Effector CD4-positive, alpha-beta T cell (primary cell): ENCODE measurements around the gene SLC1A7.

Experiments used
- DNase-seq: peaks from one replicate; pipeline ENCODE4 v3.0.0-alpha.2; 2020

The SLC1A7 gene

DNA sequence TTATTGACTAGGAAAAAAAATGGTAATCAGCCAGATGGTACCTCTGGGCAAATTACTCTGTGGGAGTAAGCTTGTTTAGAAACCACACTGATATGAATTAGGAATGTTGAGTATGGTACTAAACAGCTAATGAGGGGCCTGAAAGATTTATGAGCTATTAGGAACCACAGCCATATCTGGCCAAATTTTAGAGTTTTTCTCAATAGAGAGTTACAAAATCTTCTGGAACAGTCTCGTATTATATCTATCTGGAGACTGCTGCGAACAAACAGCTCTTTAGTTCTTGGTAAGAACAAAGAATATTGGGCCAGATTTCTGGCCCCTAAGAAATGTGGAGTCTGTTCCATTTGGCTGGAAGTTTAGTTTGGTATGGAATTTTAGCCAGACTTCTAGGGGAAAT lies 85.3 kb downstream of the SLC1A7 start:
- no peak for DNase-seq

DNA sequence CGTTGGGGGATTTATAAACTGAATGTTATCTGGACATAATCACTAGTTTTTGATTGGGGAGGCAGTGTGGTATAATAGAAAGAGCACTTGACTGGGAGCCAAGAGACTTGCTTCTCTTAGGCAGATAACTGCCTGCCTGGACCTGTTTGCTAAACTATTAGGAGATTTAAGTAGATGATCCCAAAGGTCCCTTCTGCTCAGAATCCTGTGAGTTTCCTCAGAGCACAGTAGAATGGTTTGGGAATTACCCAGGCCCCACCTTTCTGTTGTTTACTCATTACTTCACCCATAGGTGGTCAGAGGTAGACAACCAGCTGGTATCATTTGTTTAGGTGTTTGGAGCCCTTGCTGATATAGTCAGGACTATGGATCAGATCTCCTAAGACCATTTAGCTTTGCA lies 90.8 kb downstream of the SLC1A7 start:
- no peak for DNase-seq

DNA sequence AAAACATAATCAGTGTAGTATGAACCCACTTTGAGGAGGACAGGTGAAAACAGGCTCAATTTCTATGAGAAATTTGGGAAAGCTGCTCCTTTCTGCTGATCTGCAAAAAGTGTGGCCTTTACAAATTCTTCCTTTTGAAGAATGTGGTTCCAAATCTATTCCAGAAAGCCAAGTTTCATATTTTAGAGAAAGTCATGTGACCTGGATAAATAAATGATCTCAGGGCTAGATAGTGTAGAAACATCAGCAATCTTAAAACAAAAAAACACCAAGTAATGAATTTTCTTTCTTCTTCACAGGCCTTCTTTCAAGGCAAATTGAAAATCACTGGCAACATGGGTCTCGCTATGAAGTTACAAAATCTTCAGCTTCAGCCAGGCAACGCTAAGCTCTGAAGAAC lies 92.1 kb downstream of the SLC1A7 start:
- DNase-seq, result no peak

DNA sequence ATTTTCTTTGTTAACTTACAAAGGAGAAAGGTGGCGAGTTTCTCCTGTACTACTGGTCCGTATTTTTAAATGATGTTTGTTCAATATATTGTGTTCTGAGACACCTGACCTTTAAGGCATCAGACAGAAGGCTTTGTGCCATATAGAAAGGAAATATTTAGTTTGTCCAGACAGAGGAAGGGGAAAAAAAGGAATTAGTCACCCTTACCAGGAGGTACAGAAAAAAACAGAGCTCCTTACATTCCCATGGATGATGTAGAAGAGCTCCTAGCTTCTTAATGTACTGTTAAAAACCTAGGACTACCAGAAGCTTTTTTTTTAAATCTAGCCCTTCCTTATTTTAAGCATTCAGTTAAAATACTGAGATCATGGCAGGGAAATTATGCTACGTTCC lies 92.9 kb downstream of the SLC1A7 start:
- no peak for DNase-seq

DNA sequence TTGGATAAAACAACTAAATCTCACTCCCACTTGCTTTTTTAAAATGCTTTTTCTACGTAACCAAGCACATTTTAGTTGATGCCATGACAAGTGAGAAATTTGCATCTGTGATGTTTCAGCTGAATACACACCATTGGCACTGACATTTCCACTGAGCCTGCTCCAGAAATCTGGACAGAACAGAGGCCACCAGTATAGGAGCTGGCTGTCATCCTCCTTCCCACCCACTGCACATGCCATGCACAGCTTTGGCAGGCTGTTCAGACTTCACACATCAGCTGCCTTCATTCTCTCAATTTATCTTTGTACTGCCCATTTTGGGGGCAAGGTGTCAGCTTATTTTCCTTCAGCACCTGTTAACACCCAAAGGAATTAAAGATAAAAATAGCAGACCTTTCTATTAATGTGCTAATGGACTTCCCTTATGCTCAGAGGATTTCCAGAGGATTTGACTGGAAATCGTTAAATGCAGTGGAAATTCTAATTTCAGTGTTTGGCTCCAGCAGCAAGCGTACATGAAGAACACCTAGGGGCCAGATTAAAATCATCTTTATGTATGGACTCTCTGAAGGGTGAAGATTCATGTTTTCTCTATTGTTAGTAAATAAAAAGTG lies 93.4 kb downstream of the SLC1A7 start:
- DNase-seq, result no peak

DNA sequence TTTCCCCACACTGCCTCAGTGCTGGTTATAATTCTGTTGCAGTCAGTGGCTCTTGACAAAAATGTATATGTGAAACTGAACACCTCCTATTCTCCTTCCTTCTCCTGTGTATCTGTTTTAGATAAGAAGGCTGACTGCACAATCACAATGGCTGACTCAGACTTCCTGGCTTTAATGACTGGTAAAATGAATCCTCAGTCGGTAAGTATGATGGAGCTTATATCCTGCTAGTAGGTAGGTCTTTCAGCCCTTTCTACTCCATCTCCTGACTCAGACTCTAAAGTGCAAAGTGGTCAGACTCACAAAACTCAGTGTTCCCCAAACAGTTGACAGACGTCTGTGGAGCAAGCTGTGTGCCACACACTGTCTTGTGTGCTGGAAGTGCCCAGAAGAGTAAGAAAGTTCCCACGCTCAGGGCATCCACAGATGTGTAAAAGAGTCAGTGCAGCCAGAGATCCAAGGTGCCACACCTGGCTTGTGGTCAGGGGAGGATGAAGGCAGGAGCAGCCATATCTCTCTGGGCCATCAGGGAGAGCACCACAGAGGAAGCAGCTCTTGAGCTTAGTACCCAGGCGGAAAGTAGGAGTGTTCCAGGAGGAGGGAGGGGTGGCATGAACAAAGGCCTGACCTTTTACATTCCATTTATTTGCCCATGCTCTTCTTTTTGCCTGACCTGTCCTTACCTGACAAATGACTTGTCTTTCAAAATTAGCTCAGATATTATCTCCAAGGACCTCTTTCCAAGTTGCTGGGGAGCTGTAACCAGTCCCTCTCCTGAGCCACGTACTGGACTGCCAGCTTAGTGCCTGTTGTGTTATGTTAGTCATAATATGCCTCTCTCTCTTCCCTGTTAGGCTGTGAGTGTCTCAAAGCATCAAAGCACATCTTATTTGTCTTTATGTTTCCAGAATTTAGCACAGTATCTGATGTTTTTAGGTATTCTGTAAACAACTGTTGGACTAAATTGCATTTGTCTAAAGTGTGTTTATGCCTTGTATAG lies 94.4 kb downstream of the SLC1A7 start:
- no peak for DNase-seq

DNA sequence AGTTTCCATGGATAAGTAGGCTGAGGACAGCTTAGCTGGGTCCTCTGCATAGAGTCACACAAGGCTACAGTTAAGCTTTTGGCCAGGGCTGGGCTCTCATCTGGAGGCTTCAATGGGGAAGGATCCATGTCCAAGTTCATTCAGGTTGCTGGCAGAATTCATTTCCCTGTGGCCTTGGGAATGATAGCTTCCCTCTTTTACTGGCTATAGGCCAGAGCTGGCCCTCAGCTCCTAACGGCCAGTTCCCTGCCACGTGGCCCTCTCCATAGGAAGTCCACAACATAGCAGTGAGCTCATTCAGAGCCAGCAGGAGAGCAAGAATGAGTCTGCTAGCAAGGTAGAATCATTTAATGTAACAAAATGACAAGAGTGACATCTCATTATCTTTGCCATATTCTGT lies 95.5 kb downstream of the SLC1A7 start:
- no peak for DNase-seq

DNA sequence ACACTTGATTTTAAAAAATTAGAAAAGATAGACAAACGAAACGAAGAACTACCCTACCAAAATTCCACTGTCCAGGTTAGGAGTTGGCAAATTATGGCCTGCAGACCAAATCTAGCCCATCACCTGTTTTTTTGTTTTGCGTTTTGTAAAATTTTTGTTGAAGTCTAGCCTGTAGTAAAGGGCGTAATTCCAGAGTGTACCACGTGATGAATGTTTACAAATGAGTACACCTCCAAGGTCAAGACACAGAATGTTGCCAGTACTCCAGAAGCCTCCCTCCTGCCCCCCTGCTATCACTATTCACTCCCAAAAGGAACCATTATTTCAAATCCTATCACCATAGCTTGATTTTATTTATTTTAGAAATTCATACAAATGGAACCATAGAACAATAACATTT lies 97.5 kb downstream of the SLC1A7 start:
- no peak for DNase-seq

DNA sequence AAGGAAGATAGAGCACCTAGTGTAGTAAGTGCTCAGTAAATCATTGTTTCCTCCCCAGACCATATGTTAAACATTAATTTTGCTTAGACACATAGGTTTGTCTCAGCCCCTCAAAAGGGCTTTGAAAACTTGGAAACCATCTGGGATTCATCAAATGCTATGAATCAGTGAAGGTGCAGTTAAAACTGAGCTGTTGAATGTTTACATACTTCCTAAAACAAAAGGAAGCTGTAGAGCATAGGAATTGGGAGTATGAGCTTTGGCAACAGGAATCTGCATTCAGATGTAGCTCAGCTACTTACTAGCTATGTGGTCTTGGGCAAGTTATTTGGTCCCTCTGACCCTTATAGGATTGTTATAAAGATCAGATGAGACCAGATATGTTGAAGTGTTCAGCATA lies 99.2 kb downstream of the SLC1A7 start:
- no peak for DNase-seq

DNA sequence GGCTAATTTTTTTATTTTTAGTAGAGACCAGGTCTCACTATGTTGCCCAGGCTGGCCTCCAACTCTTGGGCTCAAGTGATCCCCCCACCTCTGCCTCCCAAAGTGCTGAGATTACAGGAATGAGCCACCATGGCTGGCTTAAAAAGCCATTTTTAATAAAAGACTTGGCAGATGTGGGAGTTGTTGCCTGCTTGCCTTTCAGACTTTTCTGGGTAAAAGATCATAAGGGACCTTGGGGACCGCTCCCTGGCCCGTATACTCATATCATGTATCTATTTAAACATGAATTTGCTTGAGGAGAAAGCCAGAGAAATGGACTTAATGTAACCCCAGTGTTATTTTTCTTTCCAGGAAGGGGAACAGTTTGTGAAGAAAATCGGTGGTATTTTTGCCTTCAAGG lies 103.9 kb downstream of the SLC1A7 start:
- no peak for DNase-seq
